Measurements from ENCODE around the gene OSTC.

DNA sequence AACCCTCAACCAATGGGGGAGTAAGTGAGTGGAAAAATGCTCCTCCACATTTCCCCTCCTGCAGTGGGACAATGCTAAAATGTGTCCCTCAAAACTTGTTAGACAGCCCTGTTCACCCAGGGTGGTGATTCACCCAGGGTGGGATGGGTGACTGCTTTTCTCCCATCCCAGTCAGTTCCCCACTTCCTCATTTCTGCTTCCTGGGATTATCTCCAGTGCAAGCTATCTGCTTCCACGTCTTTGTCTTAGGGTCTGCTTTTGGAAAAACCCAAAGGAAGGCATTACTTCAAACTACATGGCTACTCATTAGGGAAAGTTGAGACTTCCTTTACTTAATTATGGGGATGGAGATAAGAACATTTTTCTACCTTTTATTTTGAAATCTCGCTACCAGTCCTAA is 67.0 kb downstream of the OSTC start:
- TF ChIP-seq, protein P1, sequence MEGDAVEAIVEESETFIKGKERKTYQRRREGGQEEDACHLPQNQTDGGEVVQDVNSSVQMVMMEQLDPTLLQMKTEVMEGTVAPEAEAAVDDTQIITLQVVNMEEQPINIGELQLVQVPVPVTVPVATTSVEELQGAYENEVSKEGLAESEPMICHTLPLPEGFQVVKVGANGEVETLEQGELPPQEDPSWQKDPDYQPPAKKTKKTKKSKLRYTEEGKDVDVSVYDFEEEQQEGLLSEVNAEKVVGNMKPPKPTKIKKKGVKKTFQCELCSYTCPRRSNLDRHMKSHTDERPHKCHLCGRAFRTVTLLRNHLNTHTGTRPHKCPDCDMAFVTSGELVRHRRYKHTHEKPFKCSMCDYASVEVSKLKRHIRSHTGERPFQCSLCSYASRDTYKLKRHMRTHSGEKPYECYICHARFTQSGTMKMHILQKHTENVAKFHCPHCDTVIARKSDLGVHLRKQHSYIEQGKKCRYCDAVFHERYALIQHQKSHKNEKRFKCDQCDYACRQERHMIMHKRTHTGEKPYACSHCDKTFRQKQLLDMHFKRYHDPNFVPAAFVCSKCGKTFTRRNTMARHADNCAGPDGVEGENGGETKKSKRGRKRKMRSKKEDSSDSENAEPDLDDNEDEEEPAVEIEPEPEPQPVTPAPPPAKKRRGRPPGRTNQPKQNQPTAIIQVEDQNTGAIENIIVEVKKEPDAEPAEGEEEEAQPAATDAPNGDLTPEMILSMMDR (IDR thresholded peaks at IDR 0.05): no peak
- no peak for TF ChIP-seq POLR2A (IDR thresholded peaks at IDR 0.05)
